GM19238 (cell line): ENCODE results near the gene FGF11.

Experiments
- DNase-seq: peaks from one replicate; pipeline ENCODE4 v3.0.0; 2011; ENCODE audit warnings: low spot score; ENCODE audit not compliant: insufficient read length

FGF11 gene

GRCh38 chr17:7408252-7408727 is 31.0 kb upstream of the FGF11 start:
- DNase-seq: no peak

GRCh38 chr17:7408863-7409262 is 30.4 kb upstream of the FGF11 start:
- no peak for DNase-seq

GRCh38 chr17:7409716-7410115 is 29.6 kb upstream of the FGF11 start:
- DNase-seq: no peak

- DNase-seq: no peak
These were observed 28.5 kb upstream of the FGF11 start for GRCh38 chr17:7410634-7411426.

GRCh38 chr17:7411427-7411750 is 27.9 kb upstream of the FGF11 start:
- no peak for DNase-seq

- no peak for DNase-seq
These were observed 25.8 kb upstream of the FGF11 start for GRCh38 chr17:7413346-7413985.

- no peak for DNase-seq
These were observed 24.5 kb upstream of the FGF11 start for GRCh38 chr17:7414837-7415236.

GRCh38 chr17:7415784-7416183 is 23.5 kb upstream of the FGF11 start:
- no peak for DNase-seq

- DNase-seq: no peak
These were observed 23.0 kb upstream of the FGF11 start for GRCh38 chr17:7416323-7416722.

GRCh38 chr17:7417056-7417655 is 22.2 kb upstream of the FGF11 start:
- DNase-seq: no peak

GRCh38 chr17:7418472-7419152 is 20.7 kb upstream of the FGF11 start:
- DNase-seq: no peak

GRCh38 chr17:7419819-7420610 is 19.3 kb upstream of the FGF11 start, which contains the start of gene SPEM1:
Gene SPEM1 (plus strand): TSS chr17:7420324. CDS start chr17:7420385, 61 bp downstream.
- no peak for DNase-seq

GRCh38 chr17:7421186-7421585 is 18.1 kb upstream of the FGF11 start:
- DNase-seq: no peak

GRCh38 chr17:7423679-7424078 is 15.6 kb upstream of the FGF11 start:
- DNase-seq: no peak

- DNase-seq: no peak
These were observed 14.0 kb upstream of the FGF11 start, which contains the start of gene SPEM2 for GRCh38 chr17:7425316-7425715. Gene SPEM2 (plus strand): TSS chr17:7425616. CDS start chr17:7425689, 73 bp downstream.

GRCh38 chr17:7425756-7426155 is 13.6 kb upstream of the FGF11 start:
- no peak for DNase-seq

GRCh38 chr17:7426203-7426863 is 13.0 kb upstream of the FGF11 start:
- no peak for DNase-seq

- DNase-seq: no peak
These were observed 12.3 kb upstream of the FGF11 start for GRCh38 chr17:7426896-7427489.

GRCh38 chr17:7427549-7427948 is 11.8 kb upstream of the FGF11 start:
- DNase-seq: no peak

- DNase-seq: no peak
These were observed 10.8 kb upstream of the FGF11 start, which contains the start of gene SPEM3 for GRCh38 chr17:7428557-7428956. Gene SPEM3 (plus strand): TSS chr17:7428857. CDS start chr17:7428903, 46 bp downstream.
